GM19395 (cell line): Measurements from ENCODE around the gene MLYCD.
"Not testable (repeated sequence)": the region's sequence is repeated elsewhere in the genome, so short reads cannot be mapped to it uniquely, and the experiment has no call there.

Experiments used
- ATAC-seq: cut with Tn5 transposase; IDR thresholded peaks from one replicate; pipeline ENCODE4 v1.9.1; 2021; ENCODE audit warnings: mild to moderate bottlenecking, moderate library complexity; ENCODE audit not compliant: unreplicated experiment

The MLYCD gene

GRCh38 chr16:83939266-83939855 lies 40.4 kb downstream of the MLYCD start:
- ATAC-seq = no peak

DNA sequence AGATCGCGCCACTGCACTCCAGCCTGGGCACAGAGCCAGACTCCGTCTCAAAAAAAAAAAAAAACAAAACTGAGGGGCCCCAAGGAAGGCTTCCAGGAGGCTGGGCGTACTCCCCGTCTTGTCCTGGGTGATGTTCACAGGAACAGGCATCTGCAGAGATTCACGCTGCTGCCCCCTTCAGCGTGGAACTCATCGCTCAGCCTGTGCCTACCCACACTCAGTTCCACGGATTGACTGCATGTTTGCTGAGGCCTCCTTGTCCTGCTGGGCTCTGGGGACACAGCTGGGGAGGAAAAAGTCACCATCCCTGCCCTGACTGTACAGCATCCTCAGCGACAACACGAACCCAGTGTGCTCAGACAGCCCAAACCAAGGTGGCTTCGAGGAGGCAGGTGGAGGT lies 41.2 kb downstream of the MLYCD start:
- ATAC-seq = no peak

GRCh38 chr16:83940630-83941378 lies 41.9 kb downstream of the MLYCD start:
- ATAC-seq = no peak

DNA sequence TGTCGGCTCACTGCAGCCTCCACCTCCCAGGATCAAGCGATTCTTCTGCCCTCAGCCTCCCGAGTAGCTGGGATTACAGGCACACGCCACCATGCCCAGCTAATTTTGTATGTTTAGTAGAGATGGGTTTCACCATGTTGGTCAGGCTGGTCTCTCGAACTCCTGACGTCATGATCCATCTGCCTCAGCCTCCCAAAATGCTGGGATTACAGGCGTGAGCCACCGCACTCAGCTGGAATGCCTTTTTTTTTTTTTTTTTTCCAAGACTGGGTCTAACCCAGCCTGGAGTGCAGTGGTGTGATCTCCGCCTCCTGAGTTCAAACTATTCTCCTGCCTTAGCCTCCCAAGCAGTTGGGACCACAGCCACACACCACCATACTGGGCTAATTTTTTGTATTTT lies 42.6 kb downstream of the MLYCD start:
- not testable (repeated sequence) for ATAC-seq

- no peak for ATAC-seq
These were observed 43.2 kb downstream of the MLYCD start for GRCh38 chr16:83942074-83942473.

DNA sequence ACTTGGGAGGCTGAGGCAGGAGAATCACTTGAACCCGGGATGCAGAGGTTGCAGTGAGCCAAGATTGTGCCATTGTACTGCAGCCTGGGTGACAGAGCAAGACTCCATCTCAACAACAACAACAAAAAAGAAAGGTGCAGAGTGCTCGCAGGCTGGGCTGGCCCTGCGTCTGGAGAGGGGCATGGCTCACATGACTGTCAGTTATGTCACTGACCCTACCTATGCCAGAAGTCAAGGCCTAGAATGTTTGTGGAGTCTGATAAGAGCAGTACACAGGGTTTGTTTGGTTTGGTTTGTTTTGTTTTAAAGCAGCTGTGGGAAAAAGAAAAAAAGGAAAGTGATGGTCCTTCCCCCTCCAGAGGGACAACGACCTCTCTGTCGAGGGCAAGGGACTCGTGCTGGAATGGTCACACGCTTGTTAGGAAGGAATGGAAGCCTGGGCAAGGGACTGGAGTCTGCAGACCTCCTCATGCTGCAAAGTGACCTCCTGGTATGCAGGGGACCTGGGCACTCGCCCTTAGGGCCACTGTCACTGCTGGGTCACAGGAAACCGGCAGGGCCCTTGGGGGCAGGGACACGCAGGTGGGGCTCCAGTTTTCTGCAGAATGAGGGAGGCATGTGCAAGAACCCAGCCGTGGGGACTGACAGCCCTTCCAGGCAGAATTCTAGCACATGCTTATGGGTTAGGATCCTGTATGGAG lies 44.0 kb downstream of the MLYCD start:
- ATAC-seq = no peak

GRCh38 chr16:83943516-83944050 lies 44.7 kb downstream of the MLYCD start:
- ATAC-seq = no peak

DNA sequence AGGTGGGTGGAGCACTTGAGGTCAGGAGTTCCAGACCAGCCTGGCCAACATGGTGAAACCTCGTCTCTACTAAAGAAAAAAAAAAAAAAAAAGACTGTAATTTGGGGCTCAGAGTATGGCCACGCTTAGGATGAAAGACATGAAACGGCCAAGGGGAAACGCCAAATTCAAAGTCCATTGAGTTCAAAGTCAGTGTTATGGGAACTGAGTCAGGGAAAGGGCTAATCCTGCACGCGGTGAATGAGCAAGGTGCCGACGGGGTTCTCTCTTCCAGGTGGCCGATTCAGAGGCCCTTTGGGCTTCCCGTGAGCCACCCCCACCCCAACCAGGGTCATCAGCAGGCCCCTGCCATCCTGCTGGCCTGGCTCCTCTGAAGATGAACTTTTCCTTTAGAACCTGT lies 46.7 kb downstream of the MLYCD start:
- ATAC-seq = no peak

- no peak for ATAC-seq
These were observed 47.4 kb downstream of the MLYCD start for GRCh38 chr16:83946154-83946780.

DNA sequence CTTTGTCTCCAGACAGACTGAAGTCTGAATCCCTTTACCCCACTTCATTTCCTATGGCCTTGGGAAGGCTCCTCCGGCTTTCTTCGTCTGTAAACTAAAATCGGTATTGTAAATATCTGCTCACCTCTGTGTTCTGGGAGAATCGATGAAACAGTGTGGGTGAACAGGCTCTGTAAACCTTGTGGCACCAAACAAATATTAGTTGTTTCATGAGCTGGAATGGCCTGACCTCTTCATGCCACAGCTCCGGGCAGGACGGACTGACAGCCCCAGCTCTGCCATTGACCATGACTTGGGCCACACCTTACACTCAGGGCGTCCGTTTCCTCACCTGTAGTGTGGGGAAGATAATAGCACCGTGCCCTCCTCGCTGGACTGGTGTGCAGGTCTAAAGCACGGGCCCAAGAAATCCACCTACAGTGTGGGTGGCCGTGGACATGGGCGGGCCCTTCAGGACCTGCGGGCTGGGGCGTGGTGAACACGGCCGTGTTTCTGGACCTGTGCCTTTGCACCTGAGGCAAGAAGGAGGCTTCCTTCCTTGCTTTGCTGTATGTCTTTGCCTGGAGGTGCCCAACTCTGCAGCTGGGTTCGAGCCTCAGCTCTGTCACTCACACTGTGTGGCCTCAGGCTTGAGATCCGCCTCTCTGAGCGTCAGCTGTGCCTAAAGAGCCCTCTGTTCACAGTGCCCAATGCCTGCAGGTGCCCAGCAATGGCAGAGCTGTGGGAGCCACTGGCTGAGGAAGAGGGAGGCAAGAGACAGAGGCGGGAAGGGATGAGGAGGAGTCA lies 48.1 kb downstream of the MLYCD start:
- no peak for ATAC-seq

DNA sequence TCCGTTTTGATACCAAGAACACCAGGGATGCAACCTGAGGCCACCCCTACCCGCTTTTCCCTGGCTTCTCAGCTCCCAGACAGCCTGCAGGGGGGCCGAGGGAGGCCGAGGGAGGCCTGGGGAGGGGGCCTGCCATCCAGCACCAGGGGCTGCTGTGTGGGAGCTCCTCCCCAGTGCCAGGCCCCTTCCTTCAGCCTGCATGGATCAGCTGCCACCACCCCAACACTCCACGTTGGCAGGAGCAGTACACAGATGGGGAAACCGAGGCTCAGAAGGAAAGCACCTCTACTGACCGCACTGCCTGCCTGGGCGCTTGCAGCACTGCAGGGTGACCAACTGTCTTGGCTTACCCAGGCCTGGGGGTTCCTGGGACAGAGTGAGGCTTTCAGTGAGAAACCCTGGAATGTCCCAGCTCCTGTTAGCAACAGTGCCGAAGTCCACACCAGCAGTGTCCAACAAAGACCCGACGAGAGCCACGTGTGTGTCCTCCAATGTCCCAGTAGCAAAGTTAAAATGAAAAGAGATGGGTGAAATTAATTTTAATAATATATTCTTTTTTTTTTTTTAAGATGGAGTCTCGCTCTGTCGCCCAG lies 48.8 kb downstream of the MLYCD start:
- no peak for ATAC-seq

- ATAC-seq = no peak
These were observed 50.2 kb downstream of the MLYCD start for GRCh38 chr16:83948914-83949723.

- ATAC-seq = no peak
These were observed 50.7 kb downstream of the MLYCD start for GRCh38 chr16:83949724-83950001.

- not testable (repeated sequence) for ATAC-seq
These were observed 52.0 kb downstream of the MLYCD start for GRCh38 chr16:83950862-83951399.

GRCh38 chr16:83951544-83951943 lies 52.6 kb downstream of the MLYCD start:
- no peak for ATAC-seq

DNA sequence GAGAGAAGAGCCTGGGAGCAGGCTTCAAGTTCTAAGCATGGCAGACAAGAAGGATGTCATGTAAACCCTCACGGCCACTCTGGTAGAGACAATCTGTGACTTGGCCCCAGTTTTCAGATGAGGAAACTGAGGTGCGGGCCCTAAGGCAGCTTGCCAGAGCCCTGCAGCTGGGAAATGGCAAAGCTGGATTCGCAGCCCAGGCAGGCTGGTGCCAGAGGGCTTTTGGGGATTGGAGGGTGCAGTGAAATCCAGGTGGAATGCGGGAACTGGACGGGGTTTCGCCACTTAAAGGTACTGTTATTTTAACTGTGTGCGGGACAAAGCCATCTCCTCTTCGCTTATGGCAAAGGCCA lies 53.6 kb downstream of the MLYCD start:
- ATAC-seq = no peak

GRCh38 chr16:83952940-83953795 lies 54.3 kb downstream of the MLYCD start, which contains the start of gene OSGIN1:
Gene OSGIN1, plus strand, starts transcription at chr16:83953240. Its CDS starts 4,432 bp downstream, at chr16:83957672.
- ATAC-seq = peak; percentile 89

GRCh38 chr16:83953796-83954576 lies 55.1 kb downstream of the MLYCD start:
- no peak for ATAC-seq
